ENCODE measurements around the gene EYA2. TPM values are rescaled to one million over a fixed set of nuclear protein-coding genes. Genes with fewer than 3 reads are reported as not detected.

EYA2 gene
- total and polyA plus RNA-seq, 2 donors from 2014 or later = 2.6 to 7.9 TPM

DNA sequence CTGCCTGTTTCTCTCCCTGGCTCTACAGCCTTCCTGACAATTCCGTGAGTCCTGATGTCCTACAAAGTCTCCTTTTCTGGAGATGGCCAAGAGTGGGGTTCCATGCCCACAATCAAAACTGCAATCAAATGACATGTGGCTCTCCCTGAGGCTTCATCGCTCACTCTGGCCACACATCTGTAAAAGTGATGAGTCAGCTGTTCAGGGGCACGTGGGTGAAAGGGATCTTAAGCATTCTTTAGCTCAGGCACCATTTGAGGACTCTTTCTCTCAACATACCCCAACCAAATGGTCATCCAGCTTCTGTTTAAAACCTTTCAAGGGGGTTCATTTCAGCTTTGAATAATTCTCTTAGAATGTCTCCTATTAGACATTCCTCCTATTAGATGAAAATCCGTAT, 42.3 kb upstream of the EYA2 start:
- H3K4me1 ChIP-seq (ENCODE audit: control insufficient read depth in 2 of 3, insufficient read depth in 2 of 3, low read depth in 1 of 3, low read length in 3 of 3) = peaks cover 0 to 2% (median 0%) of the 10 kb centered on the region in 3 donors
- no peak overlapping the region for H3K27ac ChIP-seq (ENCODE audit: low read depth in 2 of 2, low read length in 2 of 2)
- no peak overlapping the region for H3K9ac ChIP-seq (ENCODE audit: low read length in 3 of 3)
- intact Hi-C loops (cut with DNase I) = no loop called here
- DNase-seq (no peak), FAIRE-seq (no peak)
- H3K36me3 ChIP-seq (ENCODE audit: control insufficient read depth in 2 of 3, insufficient read depth in 3 of 3, low read length in 3 of 3) = no peaks in the 10 kb centered on the region
- H3K27me3 ChIP-seq (ENCODE audit: control insufficient read depth, insufficient read depth, low read length) = no peaks in the 10 kb centered on the region
- no peak overlapping the region for H3K4me3 ChIP-seq (ENCODE audit: low read length in 3 of 3)
- no peaks in the 10 kb centered on the region for H3K9me3 ChIP-seq (ENCODE audit: control insufficient read depth in 2 of 3, insufficient read depth in 1 of 3, low read length in 3 of 3)
- TF ChIP-seq, protein P1, sequence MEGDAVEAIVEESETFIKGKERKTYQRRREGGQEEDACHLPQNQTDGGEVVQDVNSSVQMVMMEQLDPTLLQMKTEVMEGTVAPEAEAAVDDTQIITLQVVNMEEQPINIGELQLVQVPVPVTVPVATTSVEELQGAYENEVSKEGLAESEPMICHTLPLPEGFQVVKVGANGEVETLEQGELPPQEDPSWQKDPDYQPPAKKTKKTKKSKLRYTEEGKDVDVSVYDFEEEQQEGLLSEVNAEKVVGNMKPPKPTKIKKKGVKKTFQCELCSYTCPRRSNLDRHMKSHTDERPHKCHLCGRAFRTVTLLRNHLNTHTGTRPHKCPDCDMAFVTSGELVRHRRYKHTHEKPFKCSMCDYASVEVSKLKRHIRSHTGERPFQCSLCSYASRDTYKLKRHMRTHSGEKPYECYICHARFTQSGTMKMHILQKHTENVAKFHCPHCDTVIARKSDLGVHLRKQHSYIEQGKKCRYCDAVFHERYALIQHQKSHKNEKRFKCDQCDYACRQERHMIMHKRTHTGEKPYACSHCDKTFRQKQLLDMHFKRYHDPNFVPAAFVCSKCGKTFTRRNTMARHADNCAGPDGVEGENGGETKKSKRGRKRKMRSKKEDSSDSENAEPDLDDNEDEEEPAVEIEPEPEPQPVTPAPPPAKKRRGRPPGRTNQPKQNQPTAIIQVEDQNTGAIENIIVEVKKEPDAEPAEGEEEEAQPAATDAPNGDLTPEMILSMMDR (IDR thresholded peaks at IDR 0.05; ENCODE audit: borderline replicate concordance, extremely low read depth, insufficient read depth) = no peak

DNA sequence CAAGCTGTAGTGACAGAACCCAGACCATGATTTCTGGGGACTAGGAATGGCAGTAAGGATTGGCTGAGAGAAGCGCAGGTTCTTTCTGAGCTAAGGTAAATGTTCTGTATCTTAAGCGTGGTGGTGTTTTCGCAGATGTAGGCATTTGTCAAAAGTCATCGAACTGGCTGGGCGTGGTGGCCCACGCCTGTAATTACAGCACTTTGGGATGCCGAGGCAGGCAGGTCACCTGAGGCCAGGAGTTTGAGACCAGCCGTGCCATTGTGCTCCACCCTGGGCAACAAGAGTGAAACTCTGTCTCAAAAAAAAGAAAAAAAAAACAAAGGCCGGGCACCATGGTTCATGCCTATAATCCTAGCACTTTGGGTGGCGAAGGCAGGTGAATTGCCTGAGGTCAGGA, 40.7 kb upstream of the EYA2 start:
- FAIRE-seq = no peak
- TF ChIP-seq, protein P1 (IDR thresholded peaks at IDR 0.05; ENCODE audit: borderline replicate concordance, extremely low read depth, insufficient read depth) = no peak
- H3K9me3 ChIP-seq (ENCODE audit: control insufficient read depth in 2 of 3, insufficient read depth in 1 of 3, low read length in 3 of 3) = no peaks in the 10 kb centered on the region
- H3K9ac ChIP-seq (ENCODE audit: low read length in 3 of 3) = no peak overlapping the region
- intact Hi-C loops (cut with DNase I) = no loop called here
- no peak for DNase-seq
- H3K27me3 ChIP-seq (ENCODE audit: control insufficient read depth, insufficient read depth, low read length) = no peaks in the 10 kb centered on the region
- peaks cover 0 to 2% (median 0%) of the 10 kb centered on the region in 3 donors for H3K4me1 ChIP-seq (ENCODE audit: control insufficient read depth in 2 of 3, insufficient read depth in 2 of 3, low read depth in 1 of 3, low read length in 3 of 3)
- H3K36me3 ChIP-seq (ENCODE audit: control insufficient read depth in 2 of 3, insufficient read depth in 3 of 3, low read length in 3 of 3) = no peaks in the 10 kb centered on the region
- no peak overlapping the region for H3K27ac ChIP-seq (ENCODE audit: low read depth in 2 of 2, low read length in 2 of 2)
- H3K4me3 ChIP-seq (ENCODE audit: low read length in 3 of 3) = no peak overlapping the region

DNA sequence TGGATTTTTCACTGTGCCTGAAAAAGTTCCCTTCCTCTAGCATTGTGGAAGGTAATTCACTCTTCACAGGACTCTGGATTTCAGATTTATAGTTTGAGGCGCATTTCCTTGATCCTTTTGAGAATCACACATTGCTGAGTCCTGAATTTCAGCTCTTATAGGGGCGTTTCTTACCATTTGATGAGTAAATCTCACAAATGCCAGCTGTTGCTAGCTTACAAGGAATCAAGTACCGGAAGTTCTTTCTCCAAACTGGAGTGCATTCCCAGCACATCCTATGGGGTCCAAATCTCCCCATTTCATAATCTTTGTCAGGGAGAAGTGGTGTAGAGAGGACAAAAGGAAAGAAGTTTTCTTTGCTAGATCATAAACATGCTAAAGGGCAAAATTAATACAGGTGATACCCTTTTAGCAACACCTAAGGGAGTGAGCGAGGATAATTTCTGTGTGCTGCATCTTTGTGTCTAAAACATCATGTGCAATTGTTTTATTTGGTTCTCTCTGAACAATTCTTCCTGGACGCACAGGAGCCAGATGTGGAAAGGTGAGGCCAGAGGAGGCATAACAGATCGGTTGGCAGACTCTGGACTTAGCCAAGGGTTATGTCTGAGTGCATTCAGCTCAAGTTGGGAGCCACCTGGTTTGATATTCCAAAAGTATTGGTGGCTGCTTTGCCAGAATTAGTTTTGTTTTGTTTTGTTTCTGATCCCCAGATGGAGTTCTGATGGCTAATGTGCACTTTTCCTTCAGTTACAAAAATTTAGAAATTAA, 37.4 kb upstream of the EYA2 start:
- Histone ChIP-seq H3K9me3 (ENCODE audit: control insufficient read depth in 2 of 3, insufficient read depth in 1 of 3, low read length in 3 of 3) (peaks cover 0 to 4% (median 0%) of the 10 kb centered on the region in 3 donors), H3K9ac (ENCODE audit: low read length in 3 of 3) (no peak overlapping the region), H3K4me3 (ENCODE audit: low read length in 3 of 3) (no peak overlapping the region), H3K27ac (ENCODE audit: low read depth in 2 of 2, low read length in 2 of 2) (no peak overlapping the region), H3K27me3 (ENCODE audit: control insufficient read depth, insufficient read depth, low read length) (no peaks in the 10 kb centered on the region), H3K4me1 (ENCODE audit: control insufficient read depth in 2 of 3, insufficient read depth in 2 of 3, low read depth in 1 of 3, low read length in 3 of 3) (no peaks in the 10 kb centered on the region), H3K36me3 (ENCODE audit: control insufficient read depth in 2 of 3, insufficient read depth in 3 of 3, low read length in 3 of 3) (no peaks in the 10 kb centered on the region)
- TF ChIP-seq, protein P1 (IDR thresholded peaks at IDR 0.05; ENCODE audit: borderline replicate concordance, extremely low read depth, insufficient read depth) = no peak
- intact Hi-C loops (cut with DNase I) = no loop called here
- peak in 1 of 5 donors; percentile 16 for DNase-seq
- no peak for FAIRE-seq

Data from kidney (tissue), 14 donors.